Peyer's patch (tissue), 4 donors: ENCODE results near the gene ZMIZ1. TPM values are rescaled to one million over a fixed set of nuclear protein-coding genes. Genes with fewer than 3 reads are reported as not detected.
"Not testable (repeated sequence)": the region's sequence is repeated elsewhere in the genome, so short reads cannot be mapped to it uniquely, and the experiment has no call there.

Experiments
- DNase-seq, 3 donors: peaks; one replicate each; pipeline ENCODE4 v3.0.0-alpha.2; 2017 to 2019
- H3K27ac ChIP-seq, 4 donors: fragments of 200-600 bp; sonication (generic); one replicate each; pipeline ENCODE4 v1.5.1; 2016 to 2019
- H3K27me3 ChIP-seq, 2 donors: fragments of 200-600 bp; sonication (generic); one replicate each; pipeline ENCODE4 v1.5.1; 2019
- H3K36me3 ChIP-seq, 3 donors: fragments of 200-600 bp; sonication (generic); one replicate each; pipeline ENCODE4 v1.5.1; 2016 to 2019
- H3K4me1 ChIP-seq, 4 donors: fragments of 200-600 bp; sonication (generic); one replicate each; pipeline ENCODE4 v1.5.1; 2016 to 2019
- H3K4me3 ChIP-seq, 4 donors: fragments of 200-600 bp; sonication (generic); 1 replicate in 3 of 4; 2 replicates in 1 of 4; pipeline ENCODE4 v1.5.1; 2016 to 2019; ENCODE audit warnings: mild to moderate bottlenecking in 1 of 4
- H3K9me3 ChIP-seq, 4 donors: fragments of 200-600 bp; sonication (generic); one replicate each; pipeline ENCODE4 v1.5.1; 2016 to 2019; ENCODE audit warnings: mild to moderate bottlenecking in 1 of 4
- CTCF ChIP-seq, 6 experiments: fragments of 450-650 bp in 4 of 6; fragments of 200-600 bp in 2 of 6; sonication (generic) in 1 of 6; IDR thresholded peaks; one replicate each; pipeline ENCODE4 v1.5.1; 2017 to 2019; ENCODE audit warnings: antibody characterized with exemption in 6 of 6, mild to moderate bottlenecking in 3 of 6, moderate library complexity in 1 of 6
- POLR2A ChIP-seq, 2 donors: fragments of 450-650 bp; IDR thresholded peaks; one replicate each; pipeline ENCODE4 v1.5.1; 2017; ENCODE audit warnings: antibody characterized with exemption in 2 of 2, mild to moderate bottlenecking in 2 of 2, moderate library complexity in 2 of 2
- total RNA-seq, 4 donors: library from RNA; depleted of rRNA; stranded (reverse); fragments of >200 nt; gene quantifications; one replicate each; pipeline ENCODE4 v1.1.0, GENCODE V29; 2016

The ZMIZ1 gene
- total RNA-seq, 4 donors from 2014 or later, result 40.4 to 86.7 (median 73.2) TPM

GRCh38 chr10:79028451-79029010, 40.2 kb upstream of the ZMIZ1 start:
- Histone ChIP-seq H3K9me3 (no peaks in the 10 kb centered on the region), H3K4me1 (peaks cover 0 to 2% (median 0%) of the 10 kb centered on the region in 4 donors), H3K27ac (no peak overlapping the region), H3K27me3 (no peaks in the 10 kb centered on the region), H3K4me3 (no peak overlapping the region), H3K36me3 (no peaks in the 10 kb centered on the region)
- DNase-seq, result peak in 1 of 3 donors; percentile 22
- TF ChIP-seq POLR2A (IDR thresholded peaks at IDR 0.05) (no peak), CTCF (IDR thresholded peaks at IDR 0.05) (no peak)

GRCh38 chr10:79029478-79030390, 39.0 kb upstream of the ZMIZ1 start:
- Histone ChIP-seq H3K4me1 (no peaks in the 10 kb centered on the region), H3K4me3 (no peak overlapping the region), H3K27ac (no peak overlapping the region), H3K27me3 (no peaks in the 10 kb centered on the region), H3K36me3 (no peaks in the 10 kb centered on the region), H3K9me3 (no peaks in the 10 kb centered on the region)
- TF ChIP-seq POLR2A (IDR thresholded peaks at IDR 0.05) (no peak), CTCF (IDR thresholded peaks at IDR 0.05) (no peak)
- DNase-seq, result peak in 1 of 3 donors; percentile 15

- no peak overlapping the region for H3K27ac ChIP-seq
- no peaks in the 10 kb centered on the region for H3K27me3 ChIP-seq
- no peaks in the 10 kb centered on the region for H3K4me1 ChIP-seq
- no peaks in the 10 kb centered on the region for H3K36me3 ChIP-seq
- no peaks in the 10 kb centered on the region for H3K9me3 ChIP-seq
- DNase-seq, result no peak
- no peak overlapping the region for H3K4me3 ChIP-seq
- TF ChIP-seq POLR2A (IDR thresholded peaks at IDR 0.05) (no peak), CTCF (IDR thresholded peaks at IDR 0.05) (no peak)
Observed at GRCh38 chr10:79030705-79031104, 38.1 kb upstream of the ZMIZ1 start.

GRCh38 chr10:79031723-79032122, 37.0 kb upstream of the ZMIZ1 start:
- H3K4me3 ChIP-seq, result no peak overlapping the region
- no peak for DNase-seq
- TF ChIP-seq POLR2A (IDR thresholded peaks at IDR 0.05), result no peak
- no peak for TF ChIP-seq CTCF (IDR thresholded peaks at IDR 0.05)
- no peaks in the 10 kb centered on the region for H3K9me3 ChIP-seq
- no peaks in the 10 kb centered on the region for H3K27me3 ChIP-seq
- H3K27ac ChIP-seq, result no peak overlapping the region
- no peaks in the 10 kb centered on the region for H3K4me1 ChIP-seq
- no peaks in the 10 kb centered on the region for H3K36me3 ChIP-seq

- Histone ChIP-seq H3K4me3 (no peak overlapping the region), H3K4me1 (no peaks in the 10 kb centered on the region), H3K36me3 (no peaks in the 10 kb centered on the region), H3K9me3 (no peaks in the 10 kb centered on the region), H3K27ac (no peak overlapping the region), H3K27me3 (no peaks in the 10 kb centered on the region)
- no peak for DNase-seq
- no peak for TF ChIP-seq CTCF (IDR thresholded peaks at IDR 0.05)
- TF ChIP-seq POLR2A (IDR thresholded peaks at IDR 0.05), result no peak
Observed at GRCh38 chr10:79034271-79034876, 34.4 kb upstream of the ZMIZ1 start.

- H3K9me3 ChIP-seq, H3K27me3 ChIP-seq, H3K4me3 ChIP-seq, H3K27ac ChIP-seq, H3K36me3 ChIP-seq, H3K4me1 ChIP-seq: not testable (repeated sequence)
- DNase-seq, result peak in 1 of 3 donors; percentile 24
Observed at GRCh38 chr10:79036416-79036815, 32.4 kb upstream of the ZMIZ1 start.
